HFF-Myc (cell line): ENCODE data around the gene C12orf43.
"Not testable (repeated sequence)": the region's sequence is repeated elsewhere in the genome, so short reads cannot be mapped to it uniquely, and the experiment has no call there.

Experiments used
- DNase-seq: peaks from one replicate; pipeline ENCODE4 v3.0.0-alpha.2; 2011; ENCODE audit warnings: low read depth; ENCODE audit errors: extremely low read depth
- H3K4me3 ChIP-seq: replicated peaks from 2 replicates; pipeline ENCODE4 v1.5.1; 2011; ENCODE audit warnings: low read depth, mild to moderate bottlenecking, control low read depth, low read length
- CTCF ChIP-seq: IDR thresholded peaks from 2 replicates; pipeline ENCODE4 v1.5.1; 2012; ENCODE audit warnings: mild to moderate bottlenecking, low read depth, low read length, control low read depth; ENCODE audit errors: missing control alignments

Gene C12orf43

GRCh38 chr12:121015825-121016766, at the start of gene C12orf43:
Gene C12orf43 (minus strand): TSS chr12:121016487. CDS start chr12:121016474, 13 bp downstream.
- no peak for TF ChIP-seq CTCF
- peak within 1 kb of the TSS; percentile 82 for H3K4me3 ChIP-seq
- peak; percentile 87 for DNase-seq

- TF ChIP-seq CTCF, result no peak
- H3K4me3 ChIP-seq, result no peak overlapping the region
- DNase-seq, result no peak
Observed at GRCh38 chr12:121065345-121065744, 49.1 kb upstream of the C12orf43 start.

GRCh38 chr12:121064586-121064985, 48.3 kb upstream of the C12orf43 start:
- DNase-seq, H3K4me3 ChIP-seq: not testable (repeated sequence)

GRCh38 chr12:121064116-121064515, 47.8 kb upstream of the C12orf43 start:
- no peak for TF ChIP-seq CTCF
- no peak for DNase-seq
- no peak overlapping the region for H3K4me3 ChIP-seq

- no peak for TF ChIP-seq CTCF
- no peak for DNase-seq
- H3K4me3 ChIP-seq, result no peak overlapping the region
Observed at GRCh38 chr12:121062391-121063045, 46.2 kb upstream of the C12orf43 start.

GRCh38 chr12:121061831-121062230, 45.5 kb upstream of the C12orf43 start:
- TF ChIP-seq CTCF, result peak; percentile 24
- DNase-seq, result no peak

More at GRCh38 chr12:121061831-121062230, 45.5 kb upstream of the C12orf43 start:
- H3K4me3 ChIP-seq, result no peak overlapping the region
